OCI-LY7 (cell line): ENCODE data around the gene SARDH.

Source experiments
- CTCF ChIP-seq: fragments of 200-600 bp; sonication (generic); conservative IDR thresholded peaks from 2 replicates; pipeline ENCODE4 v1.5.1; 2014; ENCODE audit warnings: mild to moderate bottlenecking, antibody characterized with exemption, low read length, moderate library complexity, mixed read lengths
- EZH2phosphoT487 ChIP-seq: fragments of 200-600 bp; sonication (generic); IDR thresholded peaks from 2 replicates; pipeline ENCODE4 v1.6.1; 2018; ENCODE audit warnings: low read depth, borderline replicate concordance, mild to moderate bottlenecking, mixed run types, antibody characterized with exemption, low read length, moderate library complexity, mixed read lengths

GRCh38 chr9:133618726-133619125, 119.4 kb downstream of the SARDH start:
- TF ChIP-seq CTCF (no peak), EZH2phosphoT487 (no peak)
